HT1080 (cell line): ENCODE measurements around the gene CEP131. TPM values are rescaled to one million over a fixed set of nuclear protein-coding genes. Genes with fewer than 3 reads are reported as not detected.
A peak's percentile ranks its signal among the peaks of the same experiment; 100 is the strongest.

Source experiments
- DNase-seq: peaks from one replicate; pipeline ENCODE4 v3.0.0-alpha.2; 2015; ENCODE audit warnings: low read depth
- total RNA-seq: library from RNA; depleted of rRNA; stranded (reverse); fragments of >200 nt; shearing (Covaris generic); gene quantifications from 2 replicates; pipeline ENCODE4 v1.2.3, GENCODE V29; 2014

The CEP131 gene
- total RNA-seq, 1 experiment from 2014 or later, result 10.4 TPM

DNA sequence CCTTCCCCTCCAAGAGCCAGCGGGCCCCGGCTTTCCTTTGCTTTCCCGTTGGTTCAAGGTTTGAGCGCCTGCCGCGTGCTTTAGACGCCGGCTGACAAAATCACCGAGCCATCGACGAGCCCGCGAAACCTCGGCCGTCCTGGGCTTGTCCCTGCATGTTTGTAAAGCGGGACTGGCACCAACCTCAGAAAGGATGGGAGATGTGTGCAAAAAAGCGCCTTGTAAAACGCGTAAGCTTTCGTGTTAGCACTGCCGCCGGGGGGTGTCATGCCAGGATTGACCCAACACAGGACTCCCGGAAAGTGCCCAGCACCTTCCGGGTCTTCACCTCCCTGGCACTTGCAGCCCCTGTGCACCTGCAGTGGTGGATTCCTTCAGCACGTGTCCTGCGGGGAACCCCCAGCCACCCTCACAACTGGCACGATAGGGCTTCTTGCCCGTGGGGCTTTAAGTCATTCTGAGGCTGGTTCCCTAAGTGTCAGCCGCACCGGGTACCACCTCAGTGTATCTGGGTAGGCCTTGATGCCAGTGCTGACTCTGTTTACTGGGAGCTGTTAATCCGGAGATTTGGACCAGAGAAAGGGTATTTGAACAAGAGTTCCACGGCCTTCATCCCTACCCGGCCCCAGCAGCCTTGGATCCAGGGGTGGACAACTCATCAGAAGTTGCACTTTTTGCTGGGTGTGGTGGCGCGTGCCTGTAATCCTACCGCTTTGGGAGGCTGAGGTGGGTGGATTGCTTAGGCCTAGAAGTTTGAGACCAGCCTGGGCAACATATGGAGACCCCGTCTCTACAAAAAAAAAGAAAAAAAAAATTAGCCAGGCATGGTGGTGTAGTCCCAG lies 17.2 kb upstream of the CEP131 start:
- no peak for DNase-seq

- peak; percentile 99 for DNase-seq
These were observed 16.3 kb upstream of the CEP131 start, which contains the start of the genes NDUFAF8 and TEPSIN for GRCh38 chr17:81238815-81239713. Gene NDUFAF8 (plus strand): TSS chr17:81239318. CDS start chr17:81239364, 46 bp downstream. Gene TEPSIN (minus strand): TSS chr17:81239055. CDS start chr17:81239033, 22 bp downstream.

GRCh38 chr17:81238490-81238814 lies 15.7 kb upstream of the CEP131 start:
- DNase-seq, result no peak

- DNase-seq, result no peak
These were observed 15.1 kb upstream of the CEP131 start for GRCh38 chr17:81237591-81238489.

DNA sequence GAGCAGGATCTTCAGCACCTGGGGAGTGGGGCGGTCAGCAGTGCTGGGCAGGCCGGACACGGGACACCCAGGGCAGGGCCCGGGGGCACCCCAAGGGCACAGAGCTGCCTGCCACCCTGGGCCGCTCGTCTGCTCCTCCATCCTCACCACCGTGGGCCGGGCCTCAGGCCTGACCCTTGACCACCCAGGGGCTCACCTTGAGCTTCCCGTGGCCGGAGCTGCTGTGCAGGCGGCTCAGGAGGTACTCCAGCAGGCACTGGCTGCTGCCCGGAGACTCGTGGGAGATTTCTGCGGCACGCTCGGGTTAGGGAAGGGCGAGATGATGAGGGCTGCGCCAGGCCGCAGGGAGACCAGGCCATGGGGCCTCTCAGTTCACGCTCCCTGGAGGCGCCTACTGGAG lies 14.0 kb upstream of the CEP131 start:
- no peak for DNase-seq

- no peak for DNase-seq
These were observed 13.3 kb upstream of the CEP131 start for GRCh38 chr17:81235822-81236740.

DNA sequence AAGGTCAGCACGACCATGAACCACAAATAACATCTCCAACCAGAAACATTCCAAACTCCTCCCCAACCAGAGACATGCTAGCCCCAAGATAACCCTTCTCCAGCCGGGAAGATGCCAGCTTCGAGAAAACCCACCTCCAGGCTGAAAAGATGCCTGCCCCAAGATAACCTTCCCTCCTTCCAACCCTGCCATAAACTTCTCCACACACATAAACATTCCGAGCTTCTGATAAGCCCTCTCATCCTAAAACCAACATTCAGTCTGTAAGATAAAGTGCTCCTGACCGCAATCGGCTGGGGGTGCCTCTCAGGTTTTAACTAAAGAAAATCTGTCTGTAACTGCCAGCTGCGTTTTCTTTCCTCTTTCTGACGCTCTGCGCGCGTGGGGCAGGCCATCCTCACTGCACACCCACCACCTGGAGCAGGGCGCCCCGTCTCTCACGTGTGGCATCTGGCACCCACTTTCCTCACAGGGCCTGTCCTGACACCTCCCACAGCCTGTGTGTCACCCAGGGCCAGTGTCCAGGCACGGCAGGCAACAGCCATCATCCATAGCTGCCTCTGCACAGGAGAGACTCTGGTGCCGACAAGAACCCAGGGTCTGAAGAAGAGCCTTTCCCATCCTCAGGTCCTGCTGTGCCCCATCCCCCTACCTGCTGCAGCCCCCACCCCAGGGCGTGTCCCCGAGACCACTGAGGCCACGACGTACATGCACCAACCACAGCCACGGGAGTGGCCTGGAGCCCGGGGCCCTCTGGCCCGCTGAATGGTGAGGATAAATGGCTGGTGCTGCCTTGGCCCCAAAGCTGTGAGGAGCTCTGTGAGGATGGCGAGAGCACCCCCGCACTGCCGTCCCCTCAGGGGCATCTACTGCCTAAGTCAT lies 12.4 kb upstream of the CEP131 start:
- DNase-seq, result no peak

DNA sequence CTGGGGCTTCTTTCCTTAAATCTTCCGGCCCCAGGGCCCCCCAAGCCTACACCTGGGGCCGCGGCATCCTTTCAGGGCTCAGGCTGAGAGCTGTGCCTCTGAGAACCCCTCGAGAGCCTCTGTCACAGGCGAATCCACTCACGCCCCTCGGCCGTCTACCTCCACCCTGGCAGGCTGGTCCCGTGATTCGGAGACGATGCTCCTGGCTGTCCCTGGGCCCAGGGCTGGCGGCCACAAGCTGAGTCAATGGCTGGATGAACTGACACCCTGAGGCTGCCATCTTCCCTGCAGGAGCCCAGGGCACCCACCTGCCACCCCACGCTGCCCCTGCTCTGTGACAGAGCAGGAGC lies 11.7 kb upstream of the CEP131 start:
- DNase-seq, result no peak

DNA sequence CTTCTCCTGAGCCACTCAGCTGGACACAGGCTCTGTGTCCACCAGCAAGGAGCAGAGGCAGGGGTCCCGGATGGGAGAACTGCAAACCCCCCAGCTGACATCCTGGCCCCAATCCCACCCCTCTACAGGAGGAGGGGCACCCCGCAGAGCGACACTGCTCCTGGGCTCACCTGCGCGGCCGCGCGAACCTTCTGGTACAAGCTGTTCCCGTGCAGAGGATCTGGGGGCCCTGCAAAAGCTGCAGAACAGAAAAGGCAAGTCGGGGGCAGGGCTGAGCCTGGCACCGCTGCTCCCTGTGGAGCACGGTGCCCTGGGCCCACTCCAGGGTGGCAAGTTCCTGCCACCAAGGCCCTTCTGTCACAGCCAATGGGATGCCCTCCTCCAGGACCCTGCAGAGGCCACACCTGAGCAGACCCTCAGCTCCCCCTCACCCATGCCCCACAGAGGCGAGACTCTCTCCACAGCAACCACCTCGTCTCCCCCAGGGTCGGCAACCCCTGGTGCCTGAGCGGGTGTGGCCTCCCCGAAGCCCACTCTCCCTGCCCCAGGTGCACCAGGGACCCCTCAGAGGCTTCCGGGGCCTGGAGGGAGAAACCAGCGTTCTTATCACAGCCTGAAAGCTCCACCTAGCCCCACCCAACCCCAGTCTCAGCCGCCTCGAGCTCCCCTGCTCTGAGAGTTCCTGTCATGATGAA lies 11.2 kb upstream of the CEP131 start:
- no peak for DNase-seq

GRCh38 chr17:81233316-81233715 lies 10.6 kb upstream of the CEP131 start:
- no peak for DNase-seq

DNA sequence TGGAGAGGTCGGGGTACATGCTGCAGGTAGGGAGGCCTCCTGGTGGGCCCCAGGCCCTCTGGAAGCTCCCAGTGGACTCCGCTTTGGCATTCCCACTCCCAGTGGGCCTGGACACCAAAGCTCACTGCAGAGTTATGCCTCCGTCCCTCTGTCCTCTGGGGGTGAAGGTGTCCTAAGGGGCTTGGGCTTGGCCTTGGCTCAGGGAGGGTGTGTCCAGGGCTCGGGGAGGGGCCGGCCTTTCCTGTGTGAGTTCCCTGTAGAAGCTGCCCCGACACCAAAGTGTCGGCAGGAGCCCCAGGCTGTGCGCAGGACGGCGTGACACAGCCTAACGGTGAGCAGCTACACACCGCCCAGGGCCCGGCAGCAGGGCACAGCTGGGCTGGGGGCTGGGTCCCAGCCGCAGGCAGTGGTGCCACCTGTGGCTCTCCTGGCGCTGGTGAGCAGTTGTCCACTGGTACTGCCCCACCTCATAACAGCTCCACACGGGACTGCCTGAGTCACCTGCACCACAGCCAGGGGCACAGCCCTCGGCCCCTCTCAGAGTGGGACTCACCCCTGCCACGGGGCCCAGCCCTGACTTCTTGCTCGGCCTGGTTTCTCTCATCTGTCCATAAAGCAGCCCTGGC lies 10.0 kb upstream of the CEP131 start:
- no peak for DNase-seq

DNA sequence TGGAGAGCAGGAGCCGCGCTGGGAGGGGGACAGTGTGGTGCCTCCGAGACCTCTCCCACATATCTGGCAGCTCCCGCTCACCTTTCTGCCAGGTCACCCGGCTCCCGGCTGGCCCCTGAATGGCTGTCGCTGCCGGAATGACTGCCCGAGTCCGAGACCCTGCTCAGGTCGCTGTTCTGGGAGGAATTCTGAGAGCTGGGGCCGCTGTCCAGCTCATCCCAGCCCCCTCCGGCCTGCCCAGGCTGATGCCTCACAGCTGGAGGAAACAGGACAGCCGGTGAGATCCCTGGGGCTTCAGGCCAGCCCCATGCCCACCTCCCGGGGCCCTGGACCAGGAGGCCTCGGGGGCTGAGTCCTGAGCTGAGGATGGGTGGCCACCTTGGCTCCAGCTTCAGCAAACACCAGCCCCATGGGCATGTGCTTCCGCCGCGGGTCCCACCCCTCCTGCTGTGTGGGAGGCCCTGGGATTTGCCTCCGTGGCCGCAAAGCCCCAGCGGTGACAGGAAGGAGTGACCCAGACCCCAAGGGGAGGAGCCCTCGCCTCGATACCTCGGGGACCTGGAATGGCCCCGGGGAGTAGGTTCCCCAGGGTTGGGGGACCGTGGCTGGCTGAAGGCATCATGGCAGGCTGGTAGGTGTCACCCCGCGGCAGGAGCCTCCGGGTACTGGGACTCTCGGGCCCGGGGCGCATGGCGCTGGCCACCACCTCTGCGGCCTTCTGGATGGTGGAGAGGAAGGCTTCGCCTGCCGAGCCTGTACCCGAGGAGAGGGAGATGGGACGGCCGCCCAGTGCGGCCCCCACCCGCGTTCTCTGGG lies 9.2 kb upstream of the CEP131 start:
- no peak for DNase-seq

- DNase-seq, result no peak
These were observed 8.4 kb upstream of the CEP131 start for GRCh38 chr17:81231121-81231645.

- no peak for DNase-seq
These were observed 7.5 kb upstream of the CEP131 start for GRCh38 chr17:81230043-81230820.

DNA sequence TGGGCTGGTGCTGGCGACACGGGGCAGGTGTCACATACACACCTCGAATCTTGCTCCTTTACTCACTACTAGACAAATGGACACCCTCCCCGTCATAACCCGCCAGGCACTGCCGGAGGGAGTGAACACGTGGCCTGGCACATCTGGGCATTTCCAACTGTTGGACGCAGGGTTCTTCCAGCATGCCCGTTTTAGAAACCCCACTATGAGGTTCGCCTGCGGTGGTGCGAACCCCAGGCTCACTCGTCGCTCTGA lies 6.8 kb upstream of the CEP131 start:
- DNase-seq, result no peak

GRCh38 chr17:81228834-81229665 lies 6.3 kb upstream of the CEP131 start:
- DNase-seq, result no peak
